ENCODE data around the gene BCAT1.

The BCAT1 gene

DNA sequence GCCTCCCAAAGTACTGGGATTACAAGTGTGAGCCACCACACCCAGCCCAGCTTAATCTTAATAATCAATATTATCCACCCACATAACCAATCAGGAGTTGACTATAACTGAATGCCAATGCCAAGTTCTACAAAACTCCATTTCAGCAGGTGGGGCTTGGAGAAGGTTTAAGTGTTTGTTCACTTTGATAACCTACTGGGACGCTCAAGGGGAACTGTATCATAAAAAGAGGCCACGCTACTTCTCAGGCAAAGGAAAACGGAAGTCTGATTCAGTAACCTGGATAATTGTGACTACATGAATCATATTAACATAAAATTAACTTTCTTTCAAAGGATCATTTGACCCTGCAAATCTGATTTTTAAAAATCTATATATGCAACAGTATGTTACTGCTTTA is 179.2 kb downstream of the BCAT1 start:
- DNase-seq (ENCODE audit: low read depth) = no peak

- no peak for DNase-seq (ENCODE audit: low read depth)
Measured at GRCh38 chr12:24768415-24768814, 180.5 kb downstream of the BCAT1 start.

DNA sequence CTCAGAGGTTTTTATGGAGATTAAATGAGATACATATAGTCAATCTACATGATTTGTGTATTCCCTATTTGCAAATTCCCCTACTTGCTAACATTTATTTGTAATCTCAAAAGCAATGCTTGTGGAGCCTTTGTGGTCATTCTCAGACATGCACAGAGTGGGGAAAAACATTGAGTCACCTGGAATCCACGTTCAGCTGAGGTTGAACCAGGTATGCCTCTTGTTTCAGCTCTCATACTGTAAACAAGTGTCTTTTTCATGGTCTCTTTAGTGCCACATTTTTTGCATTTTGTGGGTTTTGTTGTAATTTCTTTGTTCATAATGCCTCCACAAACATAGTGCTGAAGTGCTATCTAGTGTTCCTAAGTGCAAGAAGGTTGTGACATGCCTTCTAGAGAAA is 181.9 kb downstream of the BCAT1 start:
- no peak for DNase-seq (ENCODE audit: low read depth)

DNA sequence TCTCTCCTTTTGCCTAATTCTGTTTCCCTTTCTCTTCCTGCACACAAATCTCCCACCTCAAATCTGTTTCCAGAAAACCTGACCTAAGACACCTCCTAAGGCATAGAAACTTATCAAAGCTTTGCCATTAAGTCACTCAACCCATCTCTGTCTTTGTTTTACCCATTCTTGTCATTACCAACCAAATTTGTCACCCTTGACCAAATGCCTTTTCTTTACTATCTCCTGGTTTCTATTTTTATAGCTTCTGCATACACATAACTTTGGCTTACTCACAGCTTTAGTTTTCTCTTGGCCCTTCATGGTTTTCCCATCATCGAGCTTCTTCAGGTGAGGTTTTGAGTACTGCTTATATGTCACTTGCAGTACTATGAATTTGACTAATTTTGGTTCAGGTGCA is 184.2 kb downstream of the BCAT1 start:
- DNase-seq (ENCODE audit: low read depth) = no peak

- DNase-seq (ENCODE audit: low read depth) = no peak
Measured at GRCh38 chr12:24760606-24761378, 188.1 kb downstream of the BCAT1 start.

DNA sequence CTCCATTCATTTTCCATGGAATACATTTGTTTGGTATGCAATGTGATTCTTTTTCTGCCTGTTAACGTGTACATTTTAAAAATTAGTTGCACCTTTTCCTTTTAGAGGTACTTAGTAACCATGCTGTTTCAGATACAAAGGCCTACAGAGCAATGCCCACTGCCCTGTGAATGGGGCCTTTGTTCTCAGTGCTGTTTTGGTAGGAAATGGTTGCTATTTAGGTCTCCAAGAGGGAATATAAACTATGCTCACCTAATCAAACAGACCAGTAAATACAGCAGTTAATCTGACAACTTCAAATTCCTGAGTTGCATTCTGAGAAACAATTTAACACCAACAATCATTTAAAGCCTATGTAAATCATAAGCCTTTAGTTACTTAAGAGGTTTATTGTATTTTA is 188.7 kb downstream of the BCAT1 start:
- no peak for DNase-seq (ENCODE audit: low read depth)

Measured in iris pigment epithelial cell (primary cell).